Endodermal cell (in vitro differentiated cells): Measurements from ENCODE around the gene VGLL1. TPM values are rescaled to one million over a fixed set of nuclear protein-coding genes. Genes with fewer than 3 reads are reported as not detected.

Source experiments
- DNase-seq: peaks from one replicate; pipeline ENCODE4 v3.0.0-alpha.2; 2017
- H3K27ac ChIP-seq: 2 replicates; pipeline ENCODE4 v1.5.1; 2013; ENCODE audit warnings: mild to moderate bottlenecking, low read depth, low read length, moderate library complexity
- H3K27me3 ChIP-seq: 2 replicates; pipeline ENCODE4 v1.6.1; 2013; ENCODE audit warnings: mild to moderate bottlenecking, low read length, moderate library complexity; ENCODE audit not compliant: insufficient read depth, control insufficient read depth, poor library complexity, severe bottlenecking
- H3K36me3 ChIP-seq: 2 replicates; pipeline ENCODE4 v1.7.0; 2013; ENCODE audit warnings: mild to moderate bottlenecking, low read length, moderate library complexity; ENCODE audit not compliant: control insufficient read depth, insufficient read depth
- H3K4me1 ChIP-seq: one replicate; pipeline ENCODE4 v1.7.0; 2013; ENCODE audit warnings: low read length; ENCODE audit not compliant: control insufficient read depth, insufficient read depth
- H3K4me3 ChIP-seq: 2 replicates; pipeline ENCODE4 v1.5.1; 2013; ENCODE audit warnings: mild to moderate bottlenecking, low read length, moderate library complexity
- H3K9ac ChIP-seq: 2 replicates; pipeline ENCODE4 v1.6.1; 2013; ENCODE audit warnings: mild to moderate bottlenecking, low read length, moderate library complexity; ENCODE audit not compliant: poor library complexity, severe bottlenecking; ENCODE audit errors: extremely low read depth
- H3K9me3 ChIP-seq: 2 replicates; pipeline ENCODE4 v1.6.1; 2013; ENCODE audit warnings: mild to moderate bottlenecking, low read length, moderate library complexity; ENCODE audit not compliant: control insufficient read depth
- H3K27ac Mint-ChIP-seq: 2 replicates; pipeline ENCODE4 v1.8.0; 2020; ENCODE audit warnings: mixed read lengths
- H3K27me3 Mint-ChIP-seq: 2 replicates; pipeline ENCODE4 v1.8.0; 2021; ENCODE audit warnings: mild to moderate bottlenecking, mixed read lengths; ENCODE audit not compliant: insufficient read depth
- H3K36me3 Mint-ChIP-seq: 2 replicates; pipeline ENCODE4 v1.8.0; 2020; ENCODE audit warnings: low read depth, mixed read lengths
- H3K4me1 Mint-ChIP-seq: 2 replicates; pipeline ENCODE4 v1.8.0; 2020; ENCODE audit warnings: mixed read lengths
- H3K4me3 Mint-ChIP-seq: 2 replicates; pipeline ENCODE4 v1.8.0; 2020; ENCODE audit warnings: mild to moderate bottlenecking, moderate library complexity, mixed read lengths
- H3K9me3 Mint-ChIP-seq: 2 replicates; pipeline ENCODE4 v1.8.0; 2020; ENCODE audit warnings: mild to moderate bottlenecking, mixed read lengths
- WGBS, 2 experiments: methylation state at CpG; one replicate each; pipeline versions ENCODE4 v1.1.5 to v1.1.7; 2013; ENCODE audit warnings: missing lambda C conversion rate in 2 of 2, mixed read lengths in 1 of 2; ENCODE audit not compliant: insufficient coverage in 1 of 2, insufficient read length in 1 of 2; 5-methylcytosine and 5-hydroxymethylcytosine counted together
- total RNA-seq, 2 donors: library from RNA; stranded (reverse); fragmentation: NEBNext Ultra II Directional in 1 of 2; extraction: Animal tissue kit (Norgen Biotek cat#: 25700) in 1 of 2; gene quantifications; 2 replicates in 1 of 2; 3 replicates in 1 of 2; pipeline ENCODE4 v1.2.1, GENCODE V29; 2021
- TF ChIP-seq, protein P1 (sequence below): fragments of 200-600 bp; sonication (generic); conservative IDR thresholded peaks from 2 replicates; pipeline ENCODE4 v1.5.0; 2021; ENCODE audit warnings: antibody characterized with exemption, mild to moderate bottlenecking

VGLL1 gene
- total RNA-seq, 2 donors from 2014 or later = not detected

DNA sequence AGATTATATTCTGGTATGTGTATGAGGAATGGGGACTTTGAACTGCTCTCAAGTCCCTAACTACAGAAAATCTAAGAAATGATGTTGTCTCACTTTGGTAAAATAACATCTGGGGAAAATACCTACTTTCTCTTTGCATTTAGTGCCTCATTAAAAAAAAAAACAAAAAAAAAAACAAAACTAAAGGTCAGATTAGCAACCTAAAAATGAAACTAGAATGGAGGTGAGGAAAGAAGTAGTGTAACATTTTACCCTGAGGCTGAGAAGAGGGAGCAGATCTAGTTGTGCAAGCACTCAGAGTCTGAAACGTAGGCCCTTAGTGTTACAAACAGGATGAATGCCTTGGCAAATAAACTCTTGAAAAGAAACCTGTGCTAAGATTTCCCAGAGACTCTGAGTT, 56.0 kb downstream of the VGLL1 start:
- Histone ChIP-seq H3K9me3 (no peaks in the 10 kb centered on the region), H3K4me1 (peaks cover 10% of the 10 kb centered on the region), H3K27me3 (no peaks in the 10 kb centered on the region), H3K27ac (no peak overlapping the region), H3K36me3 (no peaks in the 10 kb centered on the region), H3K4me3 (no peak overlapping the region), H3K9ac (no peak overlapping the region)
- no peaks in the 10 kb centered on the region for H3K36me3 Mint-ChIP-seq
- H3K4me1 Mint-ChIP-seq = peaks cover 26% of the 10 kb centered on the region
- WGBS, 2 experiments = 82 to 83% methylated on average over 1 of the region's 1 CpG
- TF ChIP-seq, protein P1, sequence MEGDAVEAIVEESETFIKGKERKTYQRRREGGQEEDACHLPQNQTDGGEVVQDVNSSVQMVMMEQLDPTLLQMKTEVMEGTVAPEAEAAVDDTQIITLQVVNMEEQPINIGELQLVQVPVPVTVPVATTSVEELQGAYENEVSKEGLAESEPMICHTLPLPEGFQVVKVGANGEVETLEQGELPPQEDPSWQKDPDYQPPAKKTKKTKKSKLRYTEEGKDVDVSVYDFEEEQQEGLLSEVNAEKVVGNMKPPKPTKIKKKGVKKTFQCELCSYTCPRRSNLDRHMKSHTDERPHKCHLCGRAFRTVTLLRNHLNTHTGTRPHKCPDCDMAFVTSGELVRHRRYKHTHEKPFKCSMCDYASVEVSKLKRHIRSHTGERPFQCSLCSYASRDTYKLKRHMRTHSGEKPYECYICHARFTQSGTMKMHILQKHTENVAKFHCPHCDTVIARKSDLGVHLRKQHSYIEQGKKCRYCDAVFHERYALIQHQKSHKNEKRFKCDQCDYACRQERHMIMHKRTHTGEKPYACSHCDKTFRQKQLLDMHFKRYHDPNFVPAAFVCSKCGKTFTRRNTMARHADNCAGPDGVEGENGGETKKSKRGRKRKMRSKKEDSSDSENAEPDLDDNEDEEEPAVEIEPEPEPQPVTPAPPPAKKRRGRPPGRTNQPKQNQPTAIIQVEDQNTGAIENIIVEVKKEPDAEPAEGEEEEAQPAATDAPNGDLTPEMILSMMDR = no peak
- H3K9me3 Mint-ChIP-seq = peaks cover 46% of the 10 kb centered on the region
- no peak overlapping the region for H3K4me3 Mint-ChIP-seq
- no peak for DNase-seq
- no peak overlapping the region for H3K27ac Mint-ChIP-seq
- no peaks in the 10 kb centered on the region for H3K27me3 Mint-ChIP-seq

DNA sequence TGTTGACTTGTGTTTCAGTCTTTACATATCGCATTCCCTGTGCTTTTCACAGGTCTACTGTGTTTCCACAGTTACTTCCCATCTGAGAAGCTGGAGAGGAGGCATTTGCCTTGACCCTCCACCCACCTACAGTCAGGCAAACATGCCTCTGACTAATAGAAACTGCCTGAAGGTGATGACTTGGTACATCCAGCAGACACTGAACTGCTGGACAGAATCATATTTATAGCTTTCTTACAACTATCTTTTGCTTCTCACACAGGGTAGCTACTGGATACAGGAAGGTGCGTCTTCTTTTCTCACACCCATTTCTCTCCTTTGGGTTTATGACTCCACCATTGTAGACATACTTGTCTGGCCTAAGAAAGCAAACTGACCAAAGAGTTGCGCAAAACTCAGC, 58.0 kb downstream of the VGLL1 start:
- H3K27ac Mint-ChIP-seq = no peak overlapping the region
- H3K9ac ChIP-seq = no peak overlapping the region
- no peaks in the 10 kb centered on the region for H3K36me3 Mint-ChIP-seq
- no peaks in the 10 kb centered on the region for H3K27me3 ChIP-seq
- DNase-seq = no peak
- H3K4me1 ChIP-seq = peaks cover 7% of the 10 kb centered on the region
- H3K4me3 ChIP-seq = no peak overlapping the region
- H3K9me3 ChIP-seq = no peaks in the 10 kb centered on the region
- TF ChIP-seq, protein P1 = no peak
- H3K4me1 Mint-ChIP-seq = peaks cover 17% of the 10 kb centered on the region
- WGBS, 2 experiments = 90 to 98% methylated on average over 2 to 3 of the region's 3 CpGs
- peaks cover 52% of the 10 kb centered on the region for H3K9me3 Mint-ChIP-seq
- no peaks in the 10 kb centered on the region for H3K27me3 Mint-ChIP-seq
- no peak overlapping the region for H3K27ac ChIP-seq
- no peaks in the 10 kb centered on the region for H3K36me3 ChIP-seq
- no peak overlapping the region for H3K4me3 Mint-ChIP-seq

GRCh38 chrX:136597356-136597755, 65.3 kb downstream of the VGLL1 start:
- Histone ChIP-seq H3K9me3 (no peaks in the 10 kb centered on the region), H3K36me3 (no peaks in the 10 kb centered on the region), H3K9ac (no peak overlapping the region), H3K27me3 (no peaks in the 10 kb centered on the region), H3K27ac (no peak overlapping the region), H3K4me1 (no peaks in the 10 kb centered on the region), H3K4me3 (no peak overlapping the region)
- DNase-seq = no peak
- TF ChIP-seq, protein P1 = no peak
- WGBS, 2 experiments = 89% methylated on average over 2 of the region's 2 CpGs; no CpG with 5 or more reads in 1 of the 2 experiments
- Mint-ChIP-seq H3K36me3 (no peaks in the 10 kb centered on the region), H3K4me1 (no peaks in the 10 kb centered on the region), H3K27ac (no peak overlapping the region), H3K9me3 (peaks cover 39% of the 10 kb centered on the region), H3K4me3 (no peak overlapping the region), H3K27me3 (peaks cover 3% of the 10 kb centered on the region)
